Esophagus squamous epithelium (tissue), 4 donors: ENCODE data around the gene RPL13A.

Source experiments
- CTCF ChIP-seq, 6 experiments: fragments of 450-650 bp in 4 of 6; fragments of 200-600 bp in 2 of 6; sonication (generic) in 2 of 6; IDR thresholded peaks; one replicate each; pipeline ENCODE4 v1.5.1; 2016 to 2019; ENCODE audit warnings: antibody characterized with exemption in 6 of 6, mild to moderate bottlenecking in 4 of 6, moderate library complexity in 4 of 6
- POLR2A ChIP-seq, 4 donors: fragments of 450-650 bp; IDR thresholded peaks; one replicate each; pipeline ENCODE4 v1.6.1; 2017; ENCODE audit warnings: antibody characterized with exemption in 4 of 4, mild to moderate bottlenecking in 4 of 4, moderate library complexity in 3 of 4

GRCh38 chr19:49499030-49499670 lies 11.7 kb downstream of the RPL13A start:
- TF ChIP-seq CTCF (IDR thresholded peaks at IDR 0.05), result no peak
- no peak for TF ChIP-seq POLR2A (IDR thresholded peaks at IDR 0.05)
